Inferior parietal cortex (tissue), 1 donor: Measurements from ENCODE around the gene PTGER1.

Experiments
- DNase-seq: peaks from one replicate; pipeline ENCODE4 v3.0.0-alpha.2; 2016; ENCODE audit errors: extremely low spot score

PTGER1 gene

DNA sequence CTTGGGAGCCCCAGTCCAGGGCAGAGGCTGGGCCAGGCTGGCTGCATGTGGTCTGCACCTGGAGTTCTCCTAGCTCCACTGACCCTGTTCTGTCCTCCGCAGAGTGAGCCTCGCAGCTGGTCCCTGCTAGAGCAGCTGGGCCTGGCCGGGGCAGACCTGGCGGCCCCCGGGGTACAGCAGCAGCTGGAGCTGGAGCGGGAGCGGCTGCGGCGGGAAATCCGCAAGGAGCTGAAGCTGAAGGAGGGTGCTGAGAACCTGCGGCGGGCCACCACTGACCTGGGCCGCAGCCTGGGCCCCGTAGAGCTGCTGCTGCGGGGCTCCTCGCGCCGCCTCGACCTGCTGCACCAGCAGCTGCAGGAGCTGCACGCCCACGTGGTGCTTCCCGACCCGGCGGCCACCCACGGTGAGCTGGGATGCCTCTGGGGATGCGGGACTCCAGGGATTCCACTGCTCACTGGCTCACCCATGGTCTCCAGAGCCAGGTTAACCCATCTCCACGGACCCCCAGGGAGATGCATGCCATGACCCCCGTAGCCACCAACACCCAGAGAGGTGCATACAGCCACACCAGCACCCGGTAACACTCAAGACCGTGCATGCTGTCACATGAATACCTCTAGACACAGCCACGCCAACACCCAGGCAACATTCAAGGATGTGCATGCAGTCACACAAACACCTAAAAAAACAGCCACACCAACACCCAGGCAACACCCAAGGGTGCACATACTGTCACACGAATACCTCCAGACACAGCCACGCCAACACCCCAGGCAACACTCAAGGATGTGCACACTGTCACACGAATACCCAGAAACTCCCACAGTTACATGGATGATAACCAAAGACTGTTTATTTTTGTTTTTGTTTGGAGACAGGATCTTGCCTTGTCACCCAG, 33.9 kb downstream of the PTGER1 start:
- DNase-seq = no peak

GRCh38 chr19:14440049-14440448, 35.1 kb downstream of the PTGER1 start:
- no peak for DNase-seq

DNA sequence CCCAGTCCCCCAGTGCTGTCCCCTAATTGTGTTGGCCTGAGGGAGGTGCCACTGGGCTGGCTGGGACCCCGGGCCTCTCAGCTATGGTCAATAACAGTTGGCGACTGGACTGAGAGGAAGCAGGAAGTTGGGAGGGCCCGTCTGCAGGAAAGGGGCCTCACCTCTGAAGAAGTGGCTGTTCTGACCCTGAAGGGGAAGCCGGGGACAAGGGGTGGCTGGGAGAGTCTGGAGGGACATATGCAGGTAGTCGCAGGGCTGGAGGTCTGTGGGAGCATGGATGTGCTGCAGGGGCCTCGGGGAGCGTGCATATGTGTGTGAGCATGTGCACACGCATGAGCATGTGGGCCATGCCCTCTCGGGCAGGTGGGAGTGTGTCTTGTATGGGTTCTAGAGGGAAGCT, 36.1 kb downstream of the PTGER1 start:
- DNase-seq = no peak

DNA sequence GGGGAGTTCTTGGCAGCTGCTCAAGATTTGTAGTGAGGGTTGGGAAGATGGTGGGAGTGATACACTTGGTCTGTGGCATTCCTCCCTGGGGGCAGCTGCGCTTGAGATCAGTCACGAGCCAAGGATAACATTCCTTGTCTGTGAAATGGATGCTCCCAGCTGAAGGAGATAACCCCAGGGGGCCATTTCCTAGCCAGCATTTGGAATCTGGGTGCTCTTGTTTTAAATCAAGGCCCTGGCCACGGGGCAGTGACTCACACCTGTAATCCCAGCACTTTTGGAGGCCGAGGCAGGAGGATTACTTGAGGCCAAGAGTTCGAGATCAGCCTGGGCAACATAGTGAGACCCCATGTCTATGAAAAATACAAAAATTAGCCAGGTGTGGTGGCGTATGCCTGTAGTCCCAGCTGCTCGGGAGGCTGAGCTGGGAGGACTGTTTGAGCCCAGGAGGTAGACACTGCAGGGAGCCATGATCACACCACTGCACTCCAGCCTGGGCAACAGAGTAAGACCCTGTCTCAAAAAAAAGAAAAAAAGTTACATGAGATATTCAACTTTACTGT, 37.5 kb downstream of the PTGER1 start:
- DNase-seq = no peak

GRCh38 chr19:14435320-14436050, 39.7 kb downstream of the PTGER1 start:
- no peak for DNase-seq

DNA sequence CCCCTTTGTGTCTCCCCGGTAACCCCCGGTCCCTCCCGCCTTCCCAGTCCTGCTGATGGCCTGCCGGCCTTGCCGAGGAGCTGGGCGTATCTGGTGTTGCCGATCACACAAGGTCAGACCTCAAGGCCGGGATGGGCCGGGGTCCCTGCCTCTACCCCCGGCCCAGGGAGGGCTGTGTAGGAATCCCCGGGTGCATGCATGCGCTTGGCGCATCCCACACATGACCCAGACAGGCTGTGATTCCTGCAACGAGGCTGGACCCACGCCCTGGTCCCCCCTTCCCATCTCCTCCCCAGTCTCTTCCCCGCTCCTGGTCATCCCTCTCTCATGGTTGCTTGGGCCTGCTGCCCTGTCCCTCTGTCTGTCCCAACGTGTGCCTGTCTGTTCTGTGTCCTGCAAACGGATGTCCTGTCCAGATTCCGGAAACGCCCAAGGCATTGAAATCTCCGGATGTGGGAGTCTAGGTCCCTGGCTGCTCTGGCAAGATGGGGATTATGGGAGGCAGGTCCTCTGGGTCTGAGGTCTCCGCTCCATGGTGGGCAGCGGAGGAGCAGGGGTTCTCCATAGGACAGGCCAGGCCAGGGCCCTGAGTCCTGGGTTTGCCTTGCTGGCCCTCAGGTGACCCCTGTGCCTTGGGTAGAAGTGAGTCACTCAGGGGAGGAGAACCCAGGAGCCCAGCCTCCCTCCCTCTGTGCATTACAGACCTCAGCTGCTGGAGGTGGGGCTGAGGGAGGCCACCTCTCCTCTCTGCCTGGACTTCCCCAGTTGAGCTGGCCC, 40.4 kb downstream of the PTGER1 start:
- no peak for DNase-seq

GRCh38 chr19:14433554-14434501, 41.3 kb downstream of the PTGER1 start:
- DNase-seq = no peak

DNA sequence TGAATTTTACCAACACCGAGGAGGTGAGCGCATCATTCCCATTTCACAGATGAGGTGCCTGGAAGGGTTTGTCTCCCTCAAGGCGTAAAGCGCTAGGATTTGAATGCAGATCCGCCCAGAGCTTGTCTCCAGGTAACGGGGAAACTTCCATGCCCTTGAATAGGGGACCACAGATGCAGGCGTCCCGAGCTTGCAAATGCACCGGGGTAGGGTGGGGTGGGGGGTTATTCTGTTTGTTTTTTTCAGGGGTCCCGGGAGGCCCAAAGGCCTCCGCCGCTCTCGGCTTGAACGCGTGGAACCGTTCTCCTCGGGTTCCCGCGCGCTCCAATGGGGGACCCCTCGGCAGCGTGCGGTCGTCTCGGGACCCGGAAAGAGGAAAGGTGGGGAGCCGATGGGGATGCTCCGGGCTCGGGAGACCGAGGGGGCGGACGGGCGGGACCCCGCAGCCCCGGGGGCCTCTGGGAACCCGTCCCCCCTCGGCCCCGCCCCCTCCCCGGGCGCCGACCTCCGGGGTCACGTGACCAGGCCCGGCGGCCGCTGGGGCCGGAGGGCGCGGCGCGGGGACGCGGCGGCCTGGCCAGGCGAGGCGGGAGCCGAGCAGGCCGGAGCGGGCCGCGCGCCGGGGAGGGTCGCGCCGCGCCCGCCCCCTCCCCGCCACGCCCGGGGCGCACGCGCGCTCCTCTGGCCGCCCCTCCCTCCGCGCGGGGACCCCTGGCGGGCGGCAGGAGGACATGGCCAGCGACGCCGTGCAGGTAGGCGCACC, 42.2 kb downstream of the PTGER1 start, which contains the start of gene PKN1:
TSS of gene PKN1 (plus strand) at position 516 of the 763 bp plus-strand sequence. CDS start at position 732, 216 bp downstream.
- DNase-seq = no peak

GRCh38 chr19:14430712-14431111, 44.4 kb downstream of the PTGER1 start:
- DNase-seq = no peak

GRCh38 chr19:14428882-14429416, 46.2 kb downstream of the PTGER1 start:
- no peak for DNase-seq

DNA sequence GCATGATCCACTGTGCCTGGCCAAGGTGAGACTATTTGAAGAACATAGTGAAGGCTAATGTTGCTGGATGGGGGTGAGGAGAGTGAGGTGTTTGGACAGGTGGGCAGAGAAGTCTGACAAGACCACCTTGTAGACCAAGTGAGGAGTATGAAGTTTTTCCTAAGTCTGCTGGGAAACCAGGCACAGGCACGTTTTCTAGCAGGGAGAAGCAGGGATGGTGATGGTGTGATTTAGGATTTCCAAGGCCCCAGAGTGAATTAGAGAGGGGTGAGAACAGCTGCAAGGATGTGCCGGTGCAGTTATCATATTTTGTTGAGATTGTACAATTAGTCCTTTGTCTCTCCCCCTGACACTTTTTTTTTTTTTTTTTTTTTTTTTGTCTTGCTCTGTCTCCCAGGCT, 47.7 kb downstream of the PTGER1 start:
- no peak for DNase-seq

DNA sequence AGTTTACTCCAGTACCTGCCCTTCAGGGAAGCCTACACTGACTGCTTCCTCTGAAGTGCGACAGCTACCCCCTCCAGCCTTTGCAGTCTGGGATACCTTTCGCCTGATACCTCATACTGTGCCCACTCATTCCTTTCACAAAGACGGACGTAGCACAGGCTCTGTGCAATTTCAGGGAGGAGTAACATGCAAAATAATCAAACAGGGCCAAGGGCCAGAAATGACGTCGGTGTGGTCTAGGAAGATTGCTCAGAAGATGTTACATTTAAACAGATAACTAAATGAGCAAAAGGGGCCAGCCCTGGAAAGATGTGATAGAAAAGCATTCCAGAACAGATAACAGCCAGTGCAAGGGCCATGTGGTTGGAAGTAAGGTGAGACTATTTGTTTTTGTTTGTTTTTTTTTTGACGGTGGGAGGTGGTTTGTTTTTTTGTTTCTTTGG, 49.4 kb downstream of the PTGER1 start:
- DNase-seq = no peak
